Endothelial cell of hepatic sinusoid (primary cell): ENCODE measurements around the gene SIRT2.
"Not testable (repeated sequence)": the region's sequence is repeated elsewhere in the genome, so short reads cannot be mapped to it uniquely, and the experiment has no call there.

Source experiments
- in situ Hi-C: cut with HindIII; loops from 2 replicates; pipeline ENCODE4 v1.10.0; 2017; ENCODE audit warnings: low sequenced_read_pairs

SIRT2 gene

DNA sequence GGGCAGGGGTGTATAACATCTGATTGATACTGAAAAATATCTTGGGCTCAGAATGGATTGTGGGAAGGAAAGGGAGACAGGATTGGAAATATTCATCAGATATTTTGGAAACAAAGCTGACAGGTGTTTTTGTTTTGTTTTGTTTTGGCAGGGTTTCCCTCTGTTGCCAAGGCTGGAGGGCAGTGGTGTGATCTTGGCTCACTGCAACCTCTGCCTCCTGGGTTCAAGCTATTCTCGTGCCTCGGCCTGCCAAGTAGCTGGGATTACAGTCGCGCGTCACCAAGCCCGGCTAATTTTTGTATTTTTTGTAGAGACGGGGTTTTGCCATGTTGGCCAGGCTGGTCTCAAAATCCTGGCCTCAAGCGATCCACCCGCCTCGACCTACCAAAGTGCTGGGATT lies 26.0 kb downstream of the SIRT2 start:
- in situ Hi-C loops = not testable (repeated sequence)

DNA sequence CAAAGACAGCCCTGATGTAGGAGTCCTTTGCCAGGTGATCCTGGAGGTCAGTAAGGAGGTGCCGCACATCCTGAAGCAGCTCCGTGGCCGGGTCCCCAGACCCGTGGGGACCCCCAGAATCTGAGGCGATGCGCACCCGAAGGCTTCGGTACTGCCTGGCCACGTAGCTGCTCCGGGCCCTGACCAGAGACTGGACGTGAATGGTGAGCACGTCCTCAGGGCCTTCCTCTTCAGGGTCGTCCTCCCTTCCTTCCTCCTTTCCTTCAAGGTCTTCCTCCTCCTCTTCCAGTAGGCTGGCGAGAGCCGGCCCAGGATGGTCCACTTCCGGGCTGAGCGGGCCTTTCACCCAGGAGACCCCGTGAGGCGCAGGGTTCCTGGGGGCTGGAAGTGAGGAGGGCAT lies 28.8 kb downstream of the SIRT2 start:
- in situ Hi-C loops = no loop called here

DNA sequence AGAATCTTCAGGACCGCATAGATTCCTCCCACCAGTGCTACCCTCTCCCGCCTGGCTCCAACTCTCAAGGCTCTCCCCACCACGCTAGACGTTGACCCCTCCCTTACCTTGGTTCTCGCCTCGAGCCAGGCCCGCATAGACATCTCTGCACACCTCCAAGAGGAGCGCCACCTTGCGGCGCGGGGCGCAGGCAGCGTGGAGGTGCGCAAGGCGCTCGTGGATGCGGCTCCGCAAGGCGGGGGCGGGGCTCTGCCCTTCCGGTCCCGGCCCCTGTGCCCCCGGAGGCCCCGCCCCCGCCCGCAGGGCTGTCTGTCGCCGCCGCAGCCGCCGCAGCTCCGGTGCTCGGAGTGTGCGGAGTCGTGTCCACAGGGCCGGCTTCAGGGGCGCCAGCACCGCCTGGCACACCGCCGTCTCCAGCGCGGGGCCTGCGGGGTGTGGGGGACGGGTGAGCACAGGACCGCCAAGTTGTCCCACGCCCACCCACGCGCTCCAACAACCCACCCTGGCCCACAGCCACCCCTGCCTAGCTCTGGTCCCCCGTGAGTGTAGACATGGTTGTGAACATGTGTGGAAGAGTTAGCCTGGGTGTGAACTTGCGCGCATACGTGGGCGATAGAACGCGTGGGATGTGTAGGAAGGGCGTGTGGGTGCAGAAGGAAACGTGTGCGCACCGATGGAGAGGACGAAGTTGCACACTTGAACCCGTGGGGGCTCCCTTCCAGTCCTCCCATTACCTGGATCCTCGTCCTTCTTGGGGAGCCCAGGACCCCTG lies 29.4 kb downstream of the SIRT2 start:
- in situ Hi-C loops = no loop called here

- in situ Hi-C loops = no loop called here
These were observed 30.1 kb downstream of the SIRT2 start for GRCh38 chr19:38869160-38869835.

DNA sequence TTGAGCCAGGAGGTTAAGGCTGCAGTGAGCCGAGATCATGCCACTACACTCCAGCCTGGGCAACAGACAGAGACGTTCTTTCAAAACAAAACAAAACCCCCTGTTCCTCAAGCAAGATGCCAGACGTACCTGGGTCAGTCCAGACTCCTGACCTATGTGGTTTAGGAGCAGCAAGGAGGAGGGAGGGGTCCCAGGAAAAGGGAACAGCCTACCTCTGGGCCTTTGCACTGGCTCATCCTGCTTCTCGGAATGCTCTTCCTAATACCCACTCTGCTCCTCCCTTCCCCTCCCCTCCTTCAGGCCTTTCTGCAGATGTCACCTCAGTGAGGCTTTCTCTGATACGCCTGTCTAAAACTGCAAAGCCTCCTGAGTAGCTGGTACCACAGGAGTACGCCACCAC lies 30.9 kb downstream of the SIRT2 start:
- in situ Hi-C loops = no loop called here

- in situ Hi-C loops = no loop called here
These were observed 32.1 kb downstream of the SIRT2 start for GRCh38 chr19:38867171-38867780.

DNA sequence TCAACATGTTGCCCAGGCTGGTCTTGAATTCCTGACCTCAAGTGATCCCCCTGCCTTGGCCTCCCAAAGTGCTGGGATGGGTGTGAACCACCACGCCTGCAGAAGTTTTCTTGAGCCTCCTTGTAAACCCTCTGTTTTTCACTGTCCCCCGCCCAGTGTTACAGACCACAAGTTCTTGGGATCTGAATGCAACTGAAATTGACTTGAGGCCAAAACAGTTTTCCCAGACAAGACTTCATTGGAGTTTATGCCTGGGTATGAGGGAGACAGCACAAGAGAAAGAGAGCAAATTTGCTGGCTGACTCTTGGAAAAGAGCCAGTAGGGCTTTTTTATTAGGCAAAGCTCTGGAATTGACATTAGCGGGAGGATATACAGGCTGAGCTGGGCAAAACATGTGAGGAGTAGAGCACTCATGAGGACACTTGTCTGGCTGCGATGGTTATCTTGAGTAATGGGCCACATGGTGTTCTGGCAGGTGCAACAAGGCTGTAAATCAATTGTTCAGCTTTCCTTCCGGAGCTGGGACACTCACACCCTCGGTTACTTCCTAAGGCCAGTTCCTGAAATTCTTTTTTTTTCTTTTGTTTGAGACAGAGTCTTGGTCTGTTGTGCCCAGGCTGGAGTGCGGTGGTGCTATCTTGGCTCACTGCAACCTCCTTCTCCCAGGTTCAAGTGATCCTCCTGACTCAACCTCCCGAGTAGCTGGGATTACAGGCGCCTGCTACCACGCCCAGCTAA lies 36.9 kb downstream of the SIRT2 start:
- in situ Hi-C loops = no loop called here

DNA sequence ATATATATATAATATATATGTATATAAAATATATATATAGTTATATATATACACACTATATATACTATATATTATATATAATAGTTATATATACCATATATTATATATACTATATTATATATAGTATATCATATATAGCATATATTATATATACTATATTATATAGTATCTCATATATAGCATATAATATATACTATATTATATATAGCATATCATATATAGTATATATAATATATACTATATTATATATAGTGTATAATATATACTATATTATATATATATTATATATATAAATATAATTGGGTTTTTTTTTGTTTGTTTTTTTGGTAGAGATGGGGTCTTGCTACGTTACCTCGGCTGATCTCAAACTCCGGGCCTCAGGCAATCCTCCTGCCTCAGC lies 38.0 kb downstream of the SIRT2 start:
- in situ Hi-C loops = no loop called here

DNA sequence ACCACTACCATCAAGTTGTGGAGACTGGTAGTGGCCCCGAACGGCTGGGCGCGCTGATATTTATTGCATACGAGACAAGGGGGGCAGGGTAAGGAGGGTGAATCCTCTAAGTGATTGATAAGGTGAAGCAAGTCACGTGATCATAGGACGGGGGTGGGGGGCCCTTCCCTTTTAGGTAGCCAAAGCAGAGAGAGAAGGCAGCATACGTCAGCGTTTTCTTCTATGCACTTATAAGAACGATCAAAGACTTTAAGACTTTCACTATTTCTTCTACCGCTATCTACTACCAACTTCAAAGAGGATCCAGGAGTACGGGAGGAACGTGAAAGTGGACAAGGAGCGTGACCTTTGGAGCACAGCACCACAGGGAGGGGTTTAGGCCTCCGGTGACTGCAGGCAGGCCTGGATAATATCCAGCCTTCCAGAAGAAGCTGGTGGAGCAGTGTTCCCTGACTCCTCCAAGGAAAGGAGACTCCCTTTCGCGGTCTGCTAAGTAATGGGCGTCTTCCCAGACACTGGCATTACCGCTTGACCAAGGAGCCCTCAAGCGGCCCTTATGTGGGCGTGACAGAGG lies 39.7 kb downstream of the SIRT2 start:
- in situ Hi-C loops = not testable (repeated sequence)

GRCh38 chr19:38856813-38857212 lies 42.6 kb downstream of the SIRT2 start:
- in situ Hi-C loops = no loop called here

GRCh38 chr19:38855751-38856150 lies 43.7 kb downstream of the SIRT2 start:
- in situ Hi-C loops = not testable (repeated sequence)

GRCh38 chr19:38854961-38855360 lies 44.5 kb downstream of the SIRT2 start:
- in situ Hi-C loops = not testable (repeated sequence)

DNA sequence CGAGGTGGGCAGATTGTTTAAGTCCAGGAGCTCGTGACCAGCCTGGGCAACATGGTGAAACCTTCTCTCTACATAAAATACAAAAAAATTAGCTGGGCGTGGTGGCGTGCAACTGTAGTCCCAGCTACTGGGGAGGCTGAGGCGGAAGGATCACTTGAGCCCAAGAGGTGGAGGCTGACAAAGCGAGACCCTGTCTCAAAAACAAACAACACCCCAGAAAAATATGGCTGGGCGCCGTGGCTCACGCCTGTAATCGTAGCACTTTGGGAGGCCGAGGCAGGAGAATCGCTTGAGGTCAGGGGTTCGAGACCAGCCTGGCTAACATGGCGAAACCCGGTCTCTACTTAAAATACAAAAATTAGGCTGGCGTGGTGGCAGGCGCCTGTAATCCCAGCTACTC lies 46.2 kb downstream of the SIRT2 start:
- in situ Hi-C loops = no loop called here

DNA sequence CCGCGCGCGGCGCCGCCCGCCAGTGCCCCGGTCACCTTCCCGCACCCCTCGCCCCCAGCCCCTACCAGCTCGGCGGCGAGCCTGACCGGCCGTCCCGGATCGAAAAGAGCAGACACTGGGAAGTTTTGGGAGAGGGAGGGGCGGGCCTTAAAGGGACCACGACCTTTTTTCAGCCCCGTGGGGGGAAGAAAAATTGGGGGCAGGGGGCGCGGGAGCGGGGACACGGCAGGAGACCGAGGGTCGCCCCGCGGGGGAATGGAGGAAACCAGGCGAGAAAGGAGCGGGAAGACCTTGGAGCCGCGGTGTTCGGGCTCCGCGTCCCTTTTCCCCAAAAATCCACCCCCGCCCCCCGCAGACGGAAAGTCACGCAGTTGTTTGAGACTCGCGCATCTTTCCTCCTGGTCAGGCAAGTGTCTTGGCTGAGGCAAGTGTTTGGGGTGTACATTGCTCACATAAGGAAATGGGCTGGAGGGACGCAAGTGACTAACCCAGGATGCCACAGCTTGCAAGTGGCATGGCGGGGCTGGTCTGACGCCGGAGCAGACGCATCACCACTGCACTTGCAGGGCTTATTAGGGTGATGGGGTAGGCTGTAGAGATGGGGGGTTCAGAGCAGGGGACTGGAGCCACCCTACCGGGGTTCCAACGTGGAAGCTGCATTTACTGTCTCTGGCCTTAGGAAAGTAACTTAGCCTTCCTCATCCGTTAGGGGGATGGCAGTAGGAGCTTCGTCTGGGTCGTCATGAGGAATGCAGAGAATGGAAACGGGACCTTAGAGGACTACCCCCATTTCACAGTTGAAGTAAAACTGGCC lies 47.0 kb downstream of the SIRT2 start:
- in situ Hi-C loops = no loop called here

DNA sequence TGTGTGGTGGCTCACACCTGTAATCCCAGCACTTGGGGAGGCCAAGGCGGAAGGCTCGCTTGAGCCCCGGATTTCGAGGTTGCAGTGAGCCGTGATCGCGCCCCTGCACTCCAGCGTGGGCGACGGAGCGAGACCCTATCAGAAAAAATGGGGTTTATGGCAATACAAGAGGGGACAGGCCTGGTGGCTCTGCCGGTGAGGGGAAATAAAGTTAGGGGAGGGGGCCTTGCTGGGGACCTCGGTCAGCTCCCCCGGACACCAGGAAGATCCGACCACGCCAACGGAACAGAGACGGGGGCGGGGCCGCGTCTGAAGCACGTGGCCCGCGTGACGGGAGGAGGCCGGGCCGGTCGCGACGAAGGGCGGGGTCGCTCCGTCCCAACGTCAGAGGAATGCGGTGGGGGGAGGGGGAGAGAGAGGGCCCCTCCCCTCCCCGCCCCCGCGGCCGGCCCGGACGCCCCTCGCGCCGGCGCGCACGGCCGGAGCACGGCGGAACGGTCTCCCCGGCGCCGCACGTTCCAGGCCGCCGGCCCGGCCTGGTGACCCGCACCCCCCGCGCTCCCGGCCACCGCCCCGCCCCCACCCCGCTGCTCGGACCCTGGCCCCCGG lies 47.7 kb downstream of the SIRT2 start:
- in situ Hi-C loops = no loop called here

GRCh38 chr19:38850976-38851621 lies 48.3 kb downstream of the SIRT2 start:
- in situ Hi-C loops = no loop called here

GRCh38 chr19:38850436-38850975 lies 48.9 kb downstream of the SIRT2 start:
- in situ Hi-C loops = no loop called here

DNA sequence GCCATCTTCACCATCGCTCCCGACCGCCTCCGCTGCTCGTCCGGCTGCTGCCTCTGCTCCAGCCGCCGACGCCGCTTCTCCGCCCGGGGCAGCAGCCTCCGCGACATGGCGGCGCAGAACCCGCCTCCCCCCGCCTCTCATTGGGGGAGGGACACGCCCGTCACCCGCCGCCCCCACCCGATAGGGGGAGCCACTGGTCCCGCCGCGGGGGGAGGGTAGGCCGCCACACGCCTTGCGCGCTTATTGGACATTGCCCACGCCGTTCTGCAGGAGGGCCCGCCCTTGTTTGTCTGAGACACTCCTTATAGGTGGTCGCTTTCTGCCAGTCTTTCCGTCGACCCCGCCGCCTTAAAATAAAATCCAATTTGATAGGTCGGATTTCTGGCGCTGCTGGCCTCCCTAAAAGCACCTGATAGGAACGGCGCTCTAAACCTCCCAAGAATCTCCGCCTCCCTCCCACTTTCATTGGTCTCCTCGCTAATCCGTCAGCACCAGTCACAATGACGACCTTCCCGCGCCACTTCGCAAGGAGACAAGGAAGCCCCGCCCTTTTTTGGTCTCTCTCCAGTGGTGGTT lies 49.5 kb downstream of the SIRT2 start, which contains the start of gene HNRNPL:
Gene HNRNPL, minus strand, starts transcription at position 127 of the 576 bp plus-strand sequence. Its CDS starts 20 bp downstream, at position 107.
- in situ Hi-C loops = loop anchor here (10.0 kb wide), 1 partner anchor 75 kb away; the partner anchor contains the start of gene LGALS7
